HG03064 (cell line): ENCODE measurements around the gene HEATR5B.
A peak's percentile ranks its signal among the peaks of the same experiment; 100 is the strongest.
"Not testable (repeated sequence)": the region's sequence is repeated elsewhere in the genome, so short reads cannot be mapped to it uniquely, and the experiment has no call there.

Experiments
- ATAC-seq: cut with Tn5 transposase; IDR thresholded peaks from one replicate; pipeline ENCODE4 v1.9.1; 2021; ENCODE audit warnings: low read depth; ENCODE audit not compliant: unreplicated experiment

The HEATR5B gene

GRCh38 chr2:37070931-37071330 lies 13.2 kb downstream of the HEATR5B start:
- no peak for ATAC-seq

GRCh38 chr2:37068686-37069085 lies 15.5 kb downstream of the HEATR5B start:
- ATAC-seq: no peak

GRCh38 chr2:37061776-37062175 lies 22.4 kb downstream of the HEATR5B start:
- no peak for ATAC-seq

GRCh38 chr2:37061013-37061711 lies 23.0 kb downstream of the HEATR5B start:
- no peak for ATAC-seq

DNA sequence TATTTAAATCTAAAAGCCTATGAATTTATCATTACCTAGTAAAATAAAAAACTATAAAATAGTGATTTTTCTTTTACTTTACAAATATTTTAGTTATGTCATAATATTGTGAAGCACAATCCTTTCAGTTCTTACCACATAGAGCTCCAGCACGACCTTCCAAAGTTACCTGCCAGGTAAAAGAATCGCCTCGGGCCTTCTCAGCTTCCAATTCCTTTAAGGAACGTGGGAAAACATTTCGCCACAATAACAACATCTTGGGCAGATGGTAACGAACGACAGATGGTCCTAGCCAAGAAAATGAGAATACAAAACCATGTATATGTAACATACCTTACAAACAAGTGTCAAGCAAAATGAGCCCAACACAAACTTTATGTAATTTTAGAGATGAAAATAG lies 23.7 kb downstream of the HEATR5B start:
- no peak for ATAC-seq

DNA sequence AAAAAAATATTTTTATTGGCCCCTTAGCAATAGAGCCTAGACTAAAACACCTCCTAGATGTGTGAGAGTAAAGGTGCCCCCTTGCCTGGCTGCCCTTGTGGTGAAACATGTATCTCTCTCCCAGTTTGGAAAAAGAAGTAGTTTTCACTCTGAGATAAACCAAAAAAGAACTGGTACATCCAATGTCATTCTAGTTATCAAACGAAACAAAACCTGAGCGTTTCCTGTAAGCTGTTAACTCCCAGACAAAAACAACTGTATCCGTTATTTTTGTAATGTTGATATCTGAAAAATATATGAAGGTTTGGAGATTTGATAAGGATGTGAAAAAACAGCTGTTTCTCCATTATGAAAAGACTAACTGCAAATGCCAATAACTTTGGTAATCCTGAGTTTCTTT lies 24.3 kb downstream of the HEATR5B start:
- no peak for ATAC-seq

- no peak for ATAC-seq
Observed at GRCh38 chr2:37052600-37053332, 31.4 kb downstream of the HEATR5B start.

DNA sequence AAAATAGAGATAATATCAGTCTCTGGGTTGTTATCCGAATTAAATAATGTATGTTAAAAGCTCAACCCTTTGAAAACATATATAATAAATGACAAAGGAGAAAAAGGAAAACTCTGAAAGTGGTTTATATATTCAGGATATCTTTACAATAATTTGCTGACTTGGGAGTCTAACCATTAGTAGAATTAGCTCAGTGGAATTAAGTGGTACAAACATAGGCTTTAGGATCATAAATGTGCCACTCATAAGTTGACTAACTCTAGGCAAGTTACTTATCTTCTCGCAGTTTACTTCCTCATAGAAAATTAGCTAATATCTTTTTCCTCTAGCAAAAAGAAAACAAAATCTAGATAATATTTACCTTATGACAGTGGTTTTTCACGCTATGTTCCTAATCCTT lies 44.6 kb downstream of the HEATR5B start:
- ATAC-seq: no peak

DNA sequence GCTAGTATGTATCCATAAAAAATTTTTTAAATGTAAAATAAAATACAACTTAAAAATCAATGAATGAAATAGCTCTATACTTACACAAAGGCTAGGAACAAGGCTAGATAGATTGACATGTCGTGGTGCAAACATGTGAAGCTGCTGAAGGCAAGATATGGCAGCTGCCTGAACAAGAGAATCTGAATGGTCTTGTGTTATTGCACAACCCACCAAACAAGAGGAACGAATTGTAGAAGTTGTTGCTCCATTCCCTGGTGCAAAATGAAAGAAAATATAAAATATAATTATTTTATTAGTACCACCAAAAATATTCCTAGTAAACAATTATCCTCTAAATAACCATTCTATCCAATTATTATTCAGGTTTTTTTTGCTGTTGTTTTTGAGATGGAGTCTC lies 46.4 kb downstream of the HEATR5B start:
- ATAC-seq: no peak

GRCh38 chr2:37029758-37030157 lies 54.4 kb downstream of the HEATR5B start:
- ATAC-seq: no peak

GRCh38 chr2:37026050-37026449 lies 58.1 kb downstream of the HEATR5B start:
- no peak for ATAC-seq

- ATAC-seq: no peak
Observed at GRCh38 chr2:37020887-37021796, 63.0 kb downstream of the HEATR5B start.

DNA sequence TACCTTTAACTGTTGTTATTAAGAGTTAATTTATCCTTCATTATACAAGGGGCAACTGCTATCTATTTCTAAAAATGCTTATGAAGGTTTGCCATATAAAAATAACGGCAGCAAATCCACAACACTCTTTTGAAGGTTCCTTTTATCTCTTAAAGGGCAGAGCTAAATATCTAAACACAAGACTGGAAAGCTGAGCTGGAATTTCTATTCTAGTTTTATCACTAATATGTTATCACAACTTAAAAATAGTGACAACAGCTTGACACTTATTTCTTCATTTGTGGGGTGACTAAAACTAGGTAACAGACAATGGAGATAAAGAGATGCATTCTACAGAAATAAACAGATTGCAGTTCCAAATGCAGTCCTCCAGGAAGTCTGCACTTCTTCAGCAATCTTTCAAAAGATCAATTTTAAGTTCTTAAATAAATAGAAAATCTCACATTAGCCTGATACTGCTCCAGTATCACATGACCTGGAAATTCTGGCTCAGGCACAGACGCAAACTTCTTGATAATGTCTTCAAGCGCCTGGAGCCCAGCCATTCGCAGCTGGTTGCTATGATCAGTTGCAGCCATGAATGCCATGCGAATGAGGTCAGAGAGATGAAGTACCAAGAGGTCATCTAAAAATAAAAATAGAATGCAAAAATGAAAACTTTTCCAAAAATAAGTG lies 63.8 kb downstream of the HEATR5B start:
- ATAC-seq: no peak

DNA sequence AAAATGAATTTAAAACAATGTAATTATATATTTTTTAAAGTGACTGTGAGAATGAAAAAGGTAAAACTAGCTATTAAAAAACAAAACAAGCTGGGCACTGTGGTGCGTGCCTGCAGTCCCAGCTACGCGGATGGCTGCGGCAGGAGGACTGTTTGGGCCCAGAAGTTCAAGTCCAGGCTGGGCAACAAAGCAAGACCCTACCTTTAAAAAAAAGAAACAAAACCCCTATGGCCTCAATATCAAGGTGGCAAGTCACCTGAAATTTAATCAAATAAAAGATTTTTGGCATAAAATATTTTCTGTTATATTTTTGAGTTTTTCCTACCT lies 70.9 kb downstream of the HEATR5B start:
- ATAC-seq: no peak

GRCh38 chr2:37011130-37011529 lies 73.0 kb downstream of the HEATR5B start:
- no peak for ATAC-seq

GRCh38 chr2:37005118-37005868 lies 78.9 kb downstream of the HEATR5B start:
- peak; percentile 100 for ATAC-seq

- no peak for ATAC-seq
Observed at GRCh38 chr2:37000988-37001556, 83.1 kb downstream of the HEATR5B start.

GRCh38 chr2:37000318-37000717 lies 83.9 kb downstream of the HEATR5B start:
- no peak for ATAC-seq

GRCh38 chr2:36999416-36999815 lies 84.8 kb downstream of the HEATR5B start:
- not testable (repeated sequence) for ATAC-seq
